WTC11 (cell line): ENCODE measurements around the gene STK32C. TPM values are rescaled to one million over a fixed set of nuclear protein-coding genes. Genes with fewer than 3 reads are reported as not detected.

Source experiments
- EMX1 ChIP-seq: fragments of 250-450 bp; sonication (Bioruptor Pico); IDR thresholded peaks from 2 replicates; pipeline ENCODE4 v1.8.0; 2021; ENCODE audit warnings: mild to moderate bottlenecking
- ESRRA ChIP-seq: sonication (generic); formaldehyde crosslinking; IDR thresholded peaks from 2 replicates; pipeline ENCODE4 v1.8.1; 2022; ENCODE audit warnings: mild to moderate bottlenecking, missing genetic modification reagents, borderline replicate concordance
- FOXP1 ChIP-seq: sonication (generic); formaldehyde crosslinking; IDR thresholded peaks from 2 replicates; pipeline ENCODE4 v1.8.0; 2022; ENCODE audit warnings: missing genetic modification reagents, mild to moderate bottlenecking, moderate library complexity, borderline replicate concordance
- IRF2 ChIP-seq: sonication (generic); formaldehyde crosslinking; IDR thresholded peaks from 2 replicates; pipeline ENCODE4 v1.8.0; 2022; ENCODE audit warnings: low read depth, missing genetic modification reagents, borderline replicate concordance
- NFATC4 ChIP-seq: fragments of 250-450 bp; sonication (Bioruptor Pico); IDR thresholded peaks from 2 replicates; pipeline ENCODE4 v1.9.0; 2021; ENCODE audit warnings: mild to moderate bottlenecking
- PRRX2 ChIP-seq: fragments of 250-450 bp; sonication (Bioruptor Pico); IDR thresholded peaks from 2 replicates; pipeline ENCODE4 v1.8.0; 2021; ENCODE audit warnings: mild to moderate bottlenecking
- TEAD1 ChIP-seq: sonication (generic); formaldehyde crosslinking; IDR thresholded peaks from 2 replicates; pipeline ENCODE4 v1.8.0; 2022; ENCODE audit warnings: mild to moderate bottlenecking, missing genetic modification reagents
- TEAD4 ChIP-seq: sonication (generic); formaldehyde crosslinking; IDR thresholded peaks from 2 replicates; pipeline ENCODE4 v1.8.0; 2022; ENCODE audit warnings: mild to moderate bottlenecking, missing genetic modification reagents
- ZBTB21 ChIP-seq: sonication (generic); formaldehyde crosslinking; IDR thresholded peaks from 2 replicates; pipeline ENCODE4 v1.8.1; 2023; ENCODE audit warnings: mild to moderate bottlenecking, missing genetic modification reagents, borderline replicate concordance
- ZNF219 ChIP-seq: sonication (generic); formaldehyde crosslinking; IDR thresholded peaks from 2 replicates; pipeline ENCODE4 v1.8.0; 2023; ENCODE audit warnings: missing genetic modification reagents, mild to moderate bottlenecking, borderline replicate concordance
- ZNF232 ChIP-seq: sonication (generic); formaldehyde crosslinking; IDR thresholded peaks from 2 replicates; pipeline ENCODE4 v1.8.0; 2022; ENCODE audit warnings: mild to moderate bottlenecking, missing genetic modification reagents
- ZNF263 ChIP-seq: sonication (generic); formaldehyde crosslinking; IDR thresholded peaks from 2 replicates; pipeline ENCODE4 v1.8.1; 2022; ENCODE audit warnings: low read depth, mild to moderate bottlenecking, moderate library complexity, missing genetic modification reagents
- ZNF317 ChIP-seq: sonication (generic); formaldehyde crosslinking; IDR thresholded peaks from 2 replicates; pipeline ENCODE4 v1.8.1; 2023; ENCODE audit warnings: low read depth, mild to moderate bottlenecking, moderate library complexity, missing genetic modification reagents, borderline replicate concordance
- total RNA-seq: library from RNA; stranded (reverse); gene quantifications from 3 replicates; pipeline ENCODE4 v1.2.3, GENCODE V29; 2021
- TF ChIP-seq, protein P1 (sequence below): sonication (generic); formaldehyde crosslinking; IDR thresholded peaks from 2 replicates; pipeline ENCODE4 v1.8.1; 2022; ENCODE audit warnings: mild to moderate bottlenecking, missing genetic modification reagents, moderate library complexity, borderline replicate concordance
- TF ChIP-seq, protein P2 (sequence below): sonication (generic); formaldehyde crosslinking; IDR thresholded peaks from 2 replicates; pipeline ENCODE4 v1.8.1; 2023; ENCODE audit warnings: mild to moderate bottlenecking, missing genetic modification reagents, moderate library complexity
- TF ChIP-seq, protein P3 (sequence below): sonication (generic); formaldehyde crosslinking; IDR thresholded peaks from 2 replicates; pipeline ENCODE4 v1.8.1; 2023; ENCODE audit warnings: mild to moderate bottlenecking, missing genetic modification reagents, borderline replicate concordance
- TF ChIP-seq, protein P4 (sequence below): sonication (generic); formaldehyde crosslinking; IDR thresholded peaks from 2 replicates; pipeline ENCODE4 v1.8.1; 2022; ENCODE audit warnings: mild to moderate bottlenecking, moderate library complexity, missing genetic modification reagents
- TF ChIP-seq, protein P5 (sequence below): sonication (generic); formaldehyde crosslinking; IDR thresholded peaks from 2 replicates; pipeline ENCODE4 v1.8.0; 2023; ENCODE audit warnings: missing genetic modification reagents, mild to moderate bottlenecking, borderline replicate concordance
- TF ChIP-seq, protein P6 (sequence below): sonication (generic); formaldehyde crosslinking; IDR thresholded peaks from 2 replicates; pipeline ENCODE4 v1.8.0; 2023; ENCODE audit warnings: missing genetic modification reagents
- TF ChIP-seq, protein P7 (sequence below): sonication (generic); formaldehyde crosslinking; IDR thresholded peaks from 2 replicates; pipeline ENCODE4 v1.8.1; 2023; ENCODE audit warnings: mild to moderate bottlenecking, missing genetic modification reagents, moderate library complexity
- TF ChIP-seq, protein P8 (sequence below): sonication (generic); formaldehyde crosslinking; IDR thresholded peaks from 2 replicates; pipeline ENCODE4 v1.8.0; 2022; ENCODE audit warnings: mild to moderate bottlenecking, missing genetic modification reagents
- TF ChIP-seq, protein P9 (sequence below): fragments of 250-450 bp; sonication (Bioruptor Pico); IDR thresholded peaks from 2 replicates; pipeline ENCODE4 v1.9.0; 2021; ENCODE audit warnings: mild to moderate bottlenecking

STK32C gene
- total RNA-seq, 1 experiment from 2014 or later: 20.7 TPM

DNA sequence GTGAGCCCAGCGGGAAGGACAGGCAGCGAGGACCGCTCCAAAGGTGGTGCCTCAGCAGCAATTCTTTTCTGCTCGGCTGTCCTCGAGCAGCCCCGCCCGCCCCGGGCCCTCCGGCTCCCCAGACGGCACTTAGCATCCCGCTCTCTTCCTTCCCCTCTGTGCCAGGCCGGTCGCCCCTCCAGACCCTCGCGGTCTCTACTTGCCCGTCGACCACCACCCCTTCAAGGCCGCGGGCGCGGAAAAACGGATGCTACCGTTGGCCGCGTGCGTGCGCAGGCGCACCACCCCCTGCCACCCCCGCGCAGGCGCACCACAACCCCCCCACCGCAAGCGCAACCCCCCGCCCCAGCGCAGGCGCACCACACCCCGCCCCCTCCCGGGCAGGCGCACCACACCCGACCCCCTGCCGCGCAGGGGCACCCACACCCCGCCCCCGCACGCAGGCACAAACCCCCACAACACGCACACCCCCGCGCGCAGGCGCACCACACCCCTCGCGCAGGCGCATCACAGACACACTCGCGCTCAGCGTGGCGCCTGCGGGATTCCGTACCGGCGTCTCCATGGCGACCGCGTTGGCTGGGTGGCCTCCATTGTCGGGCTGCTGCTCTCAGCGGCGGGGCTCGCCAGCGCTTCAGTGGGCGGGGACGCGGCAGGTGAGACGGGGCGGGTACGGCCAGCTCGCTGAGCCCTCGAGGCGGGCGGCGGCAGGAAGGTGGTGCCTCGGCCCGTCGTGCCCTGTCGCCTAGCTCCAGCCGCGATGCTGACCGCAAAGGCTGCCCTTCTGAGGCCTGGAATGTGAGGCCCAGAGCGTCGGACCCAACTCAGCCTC, 24.1 kb upstream of the STK32C start, which contains the start of gene LRRC27 (continued):
- TF ChIP-seq ZNF263: no peak
- TF ChIP-seq, protein P1, sequence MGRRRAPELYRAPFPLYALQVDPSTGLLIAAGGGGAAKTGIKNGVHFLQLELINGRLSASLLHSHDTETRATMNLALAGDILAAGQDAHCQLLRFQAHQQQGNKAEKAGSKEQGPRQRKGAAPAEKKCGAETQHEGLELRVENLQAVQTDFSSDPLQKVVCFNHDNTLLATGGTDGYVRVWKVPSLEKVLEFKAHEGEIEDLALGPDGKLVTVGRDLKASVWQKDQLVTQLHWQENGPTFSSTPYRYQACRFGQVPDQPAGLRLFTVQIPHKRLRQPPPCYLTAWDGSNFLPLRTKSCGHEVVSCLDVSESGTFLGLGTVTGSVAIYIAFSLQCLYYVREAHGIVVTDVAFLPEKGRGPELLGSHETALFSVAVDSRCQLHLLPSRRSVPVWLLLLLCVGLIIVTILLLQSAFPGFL (CRISPR knock-in tag): no peak
- TF ChIP-seq ESRRA: peak; percentile 76; the same call in 1 of the 2 replicates
- TF ChIP-seq IRF2 (CRISPR knock-in tag): no peak
- TF ChIP-seq, protein P2, sequence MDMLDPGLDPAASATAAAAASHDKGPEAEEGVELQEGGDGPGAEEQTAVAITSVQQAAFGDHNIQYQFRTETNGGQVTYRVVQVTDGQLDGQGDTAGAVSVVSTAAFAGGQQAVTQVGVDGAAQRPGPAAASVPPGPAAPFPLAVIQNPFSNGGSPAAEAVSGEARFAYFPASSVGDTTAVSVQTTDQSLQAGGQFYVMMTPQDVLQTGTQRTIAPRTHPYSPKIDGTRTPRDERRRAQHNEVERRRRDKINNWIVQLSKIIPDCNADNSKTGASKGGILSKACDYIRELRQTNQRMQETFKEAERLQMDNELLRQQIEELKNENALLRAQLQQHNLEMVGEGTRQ (CRISPR knock-in tag): peak; percentile 40; the same call in 1 of the 2 replicates
- TF ChIP-seq, protein P3, sequence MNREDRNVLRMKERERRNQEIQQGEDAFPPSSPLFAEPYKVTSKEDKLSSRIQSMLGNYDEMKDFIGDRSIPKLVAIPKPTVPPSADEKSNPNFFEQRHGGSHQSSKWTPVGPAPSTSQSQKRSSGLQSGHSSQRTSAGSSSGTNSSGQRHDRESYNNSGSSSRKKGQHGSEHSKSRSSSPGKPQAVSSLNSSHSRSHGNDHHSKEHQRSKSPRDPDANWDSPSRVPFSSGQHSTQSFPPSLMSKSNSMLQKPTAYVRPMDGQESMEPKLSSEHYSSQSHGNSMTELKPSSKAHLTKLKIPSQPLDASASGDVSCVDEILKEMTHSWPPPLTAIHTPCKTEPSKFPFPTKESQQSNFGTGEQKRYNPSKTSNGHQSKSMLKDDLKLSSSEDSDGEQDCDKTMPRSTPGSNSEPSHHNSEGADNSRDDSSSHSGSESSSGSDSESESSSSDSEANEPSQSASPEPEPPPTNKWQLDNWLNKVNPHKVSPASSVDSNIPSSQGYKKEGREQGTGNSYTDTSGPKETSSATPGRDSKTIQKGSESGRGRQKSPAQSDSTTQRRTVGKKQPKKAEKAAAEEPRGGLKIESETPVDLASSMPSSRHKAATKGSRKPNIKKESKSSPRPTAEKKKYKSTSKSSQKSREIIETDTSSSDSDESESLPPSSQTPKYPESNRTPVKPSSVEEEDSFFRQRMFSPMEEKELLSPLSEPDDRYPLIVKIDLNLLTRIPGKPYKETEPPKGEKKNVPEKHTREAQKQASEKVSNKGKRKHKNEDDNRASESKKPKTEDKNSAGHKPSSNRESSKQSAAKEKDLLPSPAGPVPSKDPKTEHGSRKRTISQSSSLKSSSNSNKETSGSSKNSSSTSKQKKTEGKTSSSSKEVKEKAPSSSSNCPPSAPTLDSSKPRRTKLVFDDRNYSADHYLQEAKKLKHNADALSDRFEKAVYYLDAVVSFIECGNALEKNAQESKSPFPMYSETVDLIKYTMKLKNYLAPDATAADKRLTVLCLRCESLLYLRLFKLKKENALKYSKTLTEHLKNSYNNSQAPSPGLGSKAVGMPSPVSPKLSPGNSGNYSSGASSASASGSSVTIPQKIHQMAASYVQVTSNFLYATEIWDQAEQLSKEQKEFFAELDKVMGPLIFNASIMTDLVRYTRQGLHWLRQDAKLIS (CRISPR knock-in tag): 0 out of 2 replicates have a peak, but pooled peaks have one; percentile 45
- TF ChIP-seq ZNF219: no peak; the same call in 1 of the 2 replicates
- no peak for TF ChIP-seq PRRX2 (CRISPR knock-in tag)
- TF ChIP-seq, protein P4, sequence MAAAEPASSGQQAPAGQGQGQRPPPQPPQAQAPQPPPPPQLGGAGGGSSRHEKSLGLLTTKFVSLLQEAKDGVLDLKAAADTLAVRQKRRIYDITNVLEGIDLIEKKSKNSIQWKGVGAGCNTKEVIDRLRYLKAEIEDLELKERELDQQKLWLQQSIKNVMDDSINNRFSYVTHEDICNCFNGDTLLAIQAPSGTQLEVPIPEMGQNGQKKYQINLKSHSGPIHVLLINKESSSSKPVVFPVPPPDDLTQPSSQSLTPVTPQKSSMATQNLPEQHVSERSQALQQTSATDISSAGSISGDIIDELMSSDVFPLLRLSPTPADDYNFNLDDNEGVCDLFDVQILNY (CRISPR knock-in tag): peak; percentile 83
- 0 out of 2 replicates have a peak, but pooled peaks have one; percentile 19 for TF ChIP-seq ZNF317 (CRISPR knock-in tag)
- TF ChIP-seq, protein P5, sequence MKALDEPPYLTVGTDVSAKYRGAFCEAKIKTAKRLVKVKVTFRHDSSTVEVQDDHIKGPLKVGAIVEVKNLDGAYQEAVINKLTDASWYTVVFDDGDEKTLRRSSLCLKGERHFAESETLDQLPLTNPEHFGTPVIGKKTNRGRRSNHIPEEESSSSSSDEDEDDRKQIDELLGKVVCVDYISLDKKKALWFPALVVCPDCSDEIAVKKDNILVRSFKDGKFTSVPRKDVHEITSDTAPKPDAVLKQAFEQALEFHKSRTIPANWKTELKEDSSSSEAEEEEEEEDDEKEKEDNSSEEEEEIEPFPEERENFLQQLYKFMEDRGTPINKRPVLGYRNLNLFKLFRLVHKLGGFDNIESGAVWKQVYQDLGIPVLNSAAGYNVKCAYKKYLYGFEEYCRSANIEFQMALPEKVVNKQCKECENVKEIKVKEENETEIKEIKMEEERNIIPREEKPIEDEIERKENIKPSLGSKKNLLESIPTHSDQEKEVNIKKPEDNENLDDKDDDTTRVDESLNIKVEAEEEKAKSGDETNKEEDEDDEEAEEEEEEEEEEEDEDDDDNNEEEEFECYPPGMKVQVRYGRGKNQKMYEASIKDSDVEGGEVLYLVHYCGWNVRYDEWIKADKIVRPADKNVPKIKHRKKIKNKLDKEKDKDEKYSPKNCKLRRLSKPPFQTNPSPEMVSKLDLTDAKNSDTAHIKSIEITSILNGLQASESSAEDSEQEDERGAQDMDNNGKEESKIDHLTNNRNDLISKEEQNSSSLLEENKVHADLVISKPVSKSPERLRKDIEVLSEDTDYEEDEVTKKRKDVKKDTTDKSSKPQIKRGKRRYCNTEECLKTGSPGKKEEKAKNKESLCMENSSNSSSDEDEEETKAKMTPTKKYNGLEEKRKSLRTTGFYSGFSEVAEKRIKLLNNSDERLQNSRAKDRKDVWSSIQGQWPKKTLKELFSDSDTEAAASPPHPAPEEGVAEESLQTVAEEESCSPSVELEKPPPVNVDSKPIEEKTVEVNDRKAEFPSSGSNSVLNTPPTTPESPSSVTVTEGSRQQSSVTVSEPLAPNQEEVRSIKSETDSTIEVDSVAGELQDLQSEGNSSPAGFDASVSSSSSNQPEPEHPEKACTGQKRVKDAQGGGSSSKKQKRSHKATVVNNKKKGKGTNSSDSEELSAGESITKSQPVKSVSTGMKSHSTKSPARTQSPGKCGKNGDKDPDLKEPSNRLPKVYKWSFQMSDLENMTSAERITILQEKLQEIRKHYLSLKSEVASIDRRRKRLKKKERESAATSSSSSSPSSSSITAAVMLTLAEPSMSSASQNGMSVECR (CRISPR knock-in tag): peak; percentile 90
- TF ChIP-seq TEAD1 (CRISPR knock-in tag): peak; percentile 84; the same call in 1 of the 2 replicates
- TF ChIP-seq, protein P6, sequence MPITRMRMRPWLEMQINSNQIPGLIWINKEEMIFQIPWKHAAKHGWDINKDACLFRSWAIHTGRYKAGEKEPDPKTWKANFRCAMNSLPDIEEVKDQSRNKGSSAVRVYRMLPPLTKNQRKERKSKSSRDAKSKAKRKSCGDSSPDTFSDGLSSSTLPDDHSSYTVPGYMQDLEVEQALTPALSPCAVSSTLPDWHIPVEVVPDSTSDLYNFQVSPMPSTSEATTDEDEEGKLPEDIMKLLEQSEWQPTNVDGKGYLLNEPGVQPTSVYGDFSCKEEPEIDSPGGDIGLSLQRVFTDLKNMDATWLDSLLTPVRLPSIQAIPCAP: peak; percentile 27; the same call in 1 of the 2 replicates
- TF ChIP-seq ZNF232 (CRISPR knock-in tag): peak; percentile 13; the same call in 1 of the 2 replicates
- peak; percentile 79; the same call in 1 of the 2 replicates for TF ChIP-seq TEAD4 (CRISPR knock-in tag)
- TF ChIP-seq, protein P7, sequence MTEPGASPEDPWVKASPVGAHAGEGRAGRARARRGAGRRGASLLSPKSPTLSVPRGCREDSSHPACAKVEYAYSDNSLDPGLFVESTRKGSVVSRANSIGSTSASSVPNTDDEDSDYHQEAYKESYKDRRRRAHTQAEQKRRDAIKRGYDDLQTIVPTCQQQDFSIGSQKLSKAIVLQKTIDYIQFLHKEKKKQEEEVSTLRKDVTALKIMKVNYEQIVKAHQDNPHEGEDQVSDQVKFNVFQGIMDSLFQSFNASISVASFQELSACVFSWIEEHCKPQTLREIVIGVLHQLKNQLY (CRISPR knock-in tag): no peak
- TF ChIP-seq, protein P8, sequence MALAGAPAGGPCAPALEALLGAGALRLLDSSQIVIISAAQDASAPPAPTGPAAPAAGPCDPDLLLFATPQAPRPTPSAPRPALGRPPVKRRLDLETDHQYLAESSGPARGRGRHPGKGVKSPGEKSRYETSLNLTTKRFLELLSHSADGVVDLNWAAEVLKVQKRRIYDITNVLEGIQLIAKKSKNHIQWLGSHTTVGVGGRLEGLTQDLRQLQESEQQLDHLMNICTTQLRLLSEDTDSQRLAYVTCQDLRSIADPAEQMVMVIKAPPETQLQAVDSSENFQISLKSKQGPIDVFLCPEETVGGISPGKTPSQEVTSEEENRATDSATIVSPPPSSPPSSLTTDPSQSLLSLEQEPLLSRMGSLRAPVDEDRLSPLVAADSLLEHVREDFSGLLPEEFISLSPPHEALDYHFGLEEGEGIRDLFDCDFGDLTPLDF: 0 out of 2 replicates have a peak, but pooled peaks have one; percentile 66
- TF ChIP-seq, protein P9, sequence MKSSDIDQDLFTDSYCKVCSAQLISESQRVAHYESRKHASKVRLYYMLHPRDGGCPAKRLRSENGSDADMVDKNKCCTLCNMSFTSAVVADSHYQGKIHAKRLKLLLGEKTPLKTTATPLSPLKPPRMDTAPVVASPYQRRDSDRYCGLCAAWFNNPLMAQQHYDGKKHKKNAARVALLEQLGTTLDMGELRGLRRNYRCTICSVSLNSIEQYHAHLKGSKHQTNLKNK (CRISPR knock-in tag): no peak
- TF ChIP-seq EMX1 (CRISPR knock-in tag): no peak
- TF ChIP-seq ZBTB21 (CRISPR knock-in tag): peak; percentile 85
- peak; percentile 80; the same call in 1 of the 2 replicates for TF ChIP-seq FOXP1 (CRISPR knock-in tag)
- TF ChIP-seq NFATC4 (CRISPR knock-in tag): no peak
